Measurements from ENCODE around the gene GATA3.

Gene GATA3

GRCh38 chr10:8121201-8121890 is 66.9 kb downstream of the GATA3 start:
- DNase-seq (ENCODE audit: low spot score) (no peak), ATAC-seq (ENCODE audit: low read depth) (no peak)
- TF ChIP-seq CTCF (IDR thresholded peaks at IDR 0.05; ENCODE audit: poor library complexity, severe bottlenecking): no peak
- Histone ChIP-seq H3K4me1 (ENCODE audit: insufficient read depth, poor library complexity, severe bottlenecking) (no peaks in the 10 kb centered on the region), H3K9me3 (ENCODE audit: severe bottlenecking) (no peaks in the 10 kb centered on the region), H3K27ac (ENCODE audit: poor library complexity, severe bottlenecking) (no peak overlapping the region), H3K36me3 (ENCODE audit: low read depth) (no peaks in the 10 kb centered on the region), H3K4me3 (ENCODE audit: severe bottlenecking) (no peak overlapping the region), H3K27me3 (ENCODE audit: insufficient read depth, poor library complexity, severe bottlenecking) (no peaks in the 10 kb centered on the region)

GRCh38 chr10:8122611-8123369 is 68.3 kb downstream of the GATA3 start:
- H3K36me3 ChIP-seq (ENCODE audit: low read depth): no peaks in the 10 kb centered on the region
- no peaks in the 10 kb centered on the region for H3K27me3 ChIP-seq (ENCODE audit: insufficient read depth, poor library complexity, severe bottlenecking)
- H3K9me3 ChIP-seq (ENCODE audit: severe bottlenecking): no peaks in the 10 kb centered on the region
- H3K4me3 ChIP-seq (ENCODE audit: severe bottlenecking): no peak overlapping the region
- no peak for TF ChIP-seq CTCF (IDR thresholded peaks at IDR 0.05; ENCODE audit: poor library complexity, severe bottlenecking)
- no peak overlapping the region for H3K27ac ChIP-seq (ENCODE audit: poor library complexity, severe bottlenecking)
- ATAC-seq (ENCODE audit: low read depth) (no peak), DNase-seq (ENCODE audit: low spot score) (no peak)
- H3K4me1 ChIP-seq (ENCODE audit: insufficient read depth, poor library complexity, severe bottlenecking): no peaks in the 10 kb centered on the region

- Histone ChIP-seq H3K27ac (ENCODE audit: poor library complexity, severe bottlenecking) (no peak overlapping the region), H3K36me3 (ENCODE audit: low read depth) (no peaks in the 10 kb centered on the region), H3K4me1 (ENCODE audit: insufficient read depth, poor library complexity, severe bottlenecking) (peaks cover 2% of the 10 kb centered on the region), H3K27me3 (ENCODE audit: insufficient read depth, poor library complexity, severe bottlenecking) (no peaks in the 10 kb centered on the region), H3K9me3 (ENCODE audit: severe bottlenecking) (no peaks in the 10 kb centered on the region), H3K4me3 (ENCODE audit: severe bottlenecking) (no peak overlapping the region)
- DNase-seq (ENCODE audit: low spot score) (no peak), ATAC-seq (ENCODE audit: low read depth) (no peak)
- no peak for TF ChIP-seq CTCF (IDR thresholded peaks at IDR 0.05; ENCODE audit: poor library complexity, severe bottlenecking)
Observed at GRCh38 chr10:8124436-8124835, 69.9 kb downstream of the GATA3 start.

Measured in RWPE2 (cell line).